Heart left ventricle (tissue), 13 donors: ENCODE measurements around the gene SGK1.

Experiments used
- POLR2A ChIP-seq, 2 donors: fragments of 450-650 bp; IDR thresholded peaks; one replicate each; pipeline ENCODE4 v1.6.1; 2017; ENCODE audit warnings: antibody characterized with exemption in 2 of 2, mild to moderate bottlenecking in 2 of 2, moderate library complexity in 2 of 2
- TF ChIP-seq, protein P1 (sequence below), 12 donors: fragments of 200-600 bp; sonication (generic) in 4 of 12; IDR thresholded peaks; one replicate each; pipeline versions ENCODE4 v1.5.0 to v1.8.0; 2018 to 2022; ENCODE audit warnings: antibody characterized with exemption in 12 of 12, mild to moderate bottlenecking in 5 of 12
- donor health status: ischemic (EF 13 %, LVEDD 7.1; RV severe dilation, severe dysfunction).
- donor health status: DM: no; HTN: yes; CAD: no.
- donor health status: DM: no; HTN: no; CAD: no.
- donor health status: ischemic (EF 25% LVEDD 6.9; RV normal size, moderate dysfunction).
- donor health status: ischemic (EF 25% LVEDD 5.7; RV mildly dilated, moderate dysfunction).
- donor health status: ischemic (EF 35%, LVEDD 5.7; RV mildly dilated, moderate dysfunction).
- donor health status: nonischemic (EF 11% LVEDD 7.7; RV severe dilation, severe dysfunction).
- donor health status: DM: yes; HTN: yes; CAD: no.
- donor health status: PGD.
- donor health status: ischemic (EF 29% LVEDD 5.4; RV normal size, mild dysfunction).
- donor health status: nonischemic (EF 23%, LVEDD 6.1; RV moderate dilation, normal function).

DNA sequence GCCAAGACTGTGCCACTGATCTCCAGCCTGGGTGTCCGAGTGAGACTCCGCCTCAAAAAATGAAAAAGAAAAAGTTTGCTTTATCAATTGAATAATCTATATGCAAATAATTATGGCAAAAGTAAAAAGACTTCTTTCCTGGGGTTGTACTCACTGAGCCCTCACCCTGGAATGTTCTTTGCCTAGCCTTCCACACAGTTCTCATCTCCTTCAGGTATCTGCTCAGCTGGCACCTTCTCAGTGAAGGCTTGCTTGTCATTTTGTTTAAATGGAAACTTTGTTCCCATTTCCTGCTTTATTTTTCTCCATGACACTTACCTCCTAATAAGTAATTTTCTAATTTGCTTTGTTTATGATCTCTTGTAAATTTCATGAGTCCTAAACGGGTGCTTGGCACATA is 96.7 kb downstream of the SGK1 start:
- TF ChIP-seq, protein P1, sequence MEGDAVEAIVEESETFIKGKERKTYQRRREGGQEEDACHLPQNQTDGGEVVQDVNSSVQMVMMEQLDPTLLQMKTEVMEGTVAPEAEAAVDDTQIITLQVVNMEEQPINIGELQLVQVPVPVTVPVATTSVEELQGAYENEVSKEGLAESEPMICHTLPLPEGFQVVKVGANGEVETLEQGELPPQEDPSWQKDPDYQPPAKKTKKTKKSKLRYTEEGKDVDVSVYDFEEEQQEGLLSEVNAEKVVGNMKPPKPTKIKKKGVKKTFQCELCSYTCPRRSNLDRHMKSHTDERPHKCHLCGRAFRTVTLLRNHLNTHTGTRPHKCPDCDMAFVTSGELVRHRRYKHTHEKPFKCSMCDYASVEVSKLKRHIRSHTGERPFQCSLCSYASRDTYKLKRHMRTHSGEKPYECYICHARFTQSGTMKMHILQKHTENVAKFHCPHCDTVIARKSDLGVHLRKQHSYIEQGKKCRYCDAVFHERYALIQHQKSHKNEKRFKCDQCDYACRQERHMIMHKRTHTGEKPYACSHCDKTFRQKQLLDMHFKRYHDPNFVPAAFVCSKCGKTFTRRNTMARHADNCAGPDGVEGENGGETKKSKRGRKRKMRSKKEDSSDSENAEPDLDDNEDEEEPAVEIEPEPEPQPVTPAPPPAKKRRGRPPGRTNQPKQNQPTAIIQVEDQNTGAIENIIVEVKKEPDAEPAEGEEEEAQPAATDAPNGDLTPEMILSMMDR (IDR thresholded peaks at IDR 0.05): no peak
- no peak for TF ChIP-seq POLR2A (IDR thresholded peaks at IDR 0.05)
